Neural cell (in vitro differentiated cells): ENCODE results near the gene BNC1.

Experiments
- CTCF ChIP-seq: fragments of 450-650 bp; IDR thresholded peaks from 2 replicates; pipeline ENCODE4 v1.5.1; 2014; ENCODE audit warnings: antibody characterized with exemption, mild to moderate bottlenecking, moderate library complexity; ENCODE audit not compliant: poor library complexity, severe bottlenecking
- MXI1 ChIP-seq: fragments of 450-650 bp; conservative IDR thresholded peaks from 2 replicates; pipeline ENCODE4 v1.6.1; 2014; ENCODE audit warnings: antibody characterized with exemption, mild to moderate bottlenecking; ENCODE audit not compliant: poor library complexity, severe bottlenecking

DNA sequence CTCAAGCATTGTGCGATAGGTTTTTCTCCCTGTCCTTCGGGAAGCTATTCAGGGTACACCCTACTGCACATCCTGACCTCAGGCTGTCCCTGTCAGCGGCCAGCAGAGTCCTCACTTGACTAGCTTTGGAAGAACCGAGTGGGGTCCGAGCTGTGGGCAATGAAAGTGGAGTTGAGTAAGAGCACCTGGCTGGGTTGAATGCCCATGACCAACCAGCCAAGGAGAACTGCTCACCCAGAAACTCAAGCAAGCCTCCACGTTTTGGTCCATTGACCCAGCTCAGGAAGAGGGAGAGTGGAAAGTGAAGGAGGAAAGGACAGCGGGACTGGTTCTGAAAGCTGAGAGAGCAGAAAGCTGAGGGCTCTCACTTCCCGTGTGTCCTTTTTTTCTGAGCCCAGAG is 40.8 kb downstream of the BNC1 start:
- TF ChIP-seq CTCF (no peak), MXI1 (no peak)
